Karpas-422 (cell line): ENCODE results near the gene SMYD3. TPM values are rescaled to one million over a fixed set of nuclear protein-coding genes. Genes with fewer than 3 reads are reported as not detected.

Experiments used
- DNase-seq: peaks from one replicate; pipeline ENCODE4 v3.0.0-alpha.2; 2015
- H2AFZ ChIP-seq: fragments of 200-600 bp; sonication (generic); 2 replicates; pipeline ENCODE4 v1.6.1; 2014; ENCODE audit warnings: antibody characterized with exemption, low read length, mixed read lengths
- H3K27ac ChIP-seq: fragments of 200-600 bp; sonication (generic); 2 replicates; pipeline ENCODE4 v1.5.1; 2014; ENCODE audit warnings: mild to moderate bottlenecking, low read length, moderate library complexity
- H3K27me3 ChIP-seq: fragments of 200-600 bp; sonication (generic); 2 replicates; pipeline ENCODE4 v1.6.1; 2014; ENCODE audit warnings: low read length, mixed read lengths
- H3K36me3 ChIP-seq: fragments of 200-600 bp; sonication (generic); 2 replicates; pipeline ENCODE4 v1.6.1; 2014; ENCODE audit warnings: low read length, mixed read lengths; ENCODE audit not compliant: insufficient read depth
- H3K4me1 ChIP-seq: fragments of 200-600 bp; sonication (generic); 2 replicates; pipeline ENCODE4 v1.6.1; 2014; ENCODE audit warnings: mild to moderate bottlenecking, low read length, mixed read lengths
- H3K4me2 ChIP-seq: fragments of 200-600 bp; sonication (generic); 2 replicates; pipeline ENCODE4 v1.6.1; 2014; ENCODE audit warnings: low read length, low read depth, mild to moderate bottlenecking; ENCODE audit not compliant: poor library complexity, severe bottlenecking
- H3K4me3 ChIP-seq: fragments of 200-600 bp; sonication (generic); 2 replicates; pipeline ENCODE4 v1.5.1; 2014; ENCODE audit warnings: mild to moderate bottlenecking, antibody characterized with exemption, low read length, mixed read lengths
- H3K79me2 ChIP-seq: fragments of 200-600 bp; sonication (generic); 2 replicates; pipeline ENCODE4 v1.6.1; 2014; ENCODE audit warnings: mild to moderate bottlenecking, low read length, mixed read lengths
- H3K9ac ChIP-seq: fragments of 200-600 bp; sonication (generic); 2 replicates; pipeline ENCODE4 v1.6.0; 2014; ENCODE audit warnings: low read length
- H3K9me2 ChIP-seq: fragments of 200-600 bp; sonication (generic), shearing (Covaris generic); replicated peaks from 2 replicates; pipeline ENCODE4 v1.6.0; 2014; ENCODE audit warnings: mild to moderate bottlenecking, low read length, moderate library complexity; ENCODE audit not compliant: insufficient read depth
- H3K9me3 ChIP-seq: fragments of 300-700, 200-600 bp; sonication (generic); 2 replicates; pipeline ENCODE4 v1.6.1; 2014; ENCODE audit warnings: low read length, mixed read lengths
- H4K20me1 ChIP-seq: fragments of 200-600 bp; sonication (generic); 2 replicates; pipeline ENCODE4 v1.6.1; 2014; ENCODE audit warnings: mild to moderate bottlenecking, antibody characterized with exemption, low read length, low read depth; ENCODE audit not compliant: insufficient read depth
- total RNA-seq: library from RNA; depleted of rRNA; stranded (reverse); fragments of >200 nt; shearing (Covaris generic); gene quantifications from 2 replicates; pipeline ENCODE4 v1.2.3, GENCODE V29; 2014; ENCODE audit warnings: low replicate concordance

SMYD3 gene
- total RNA-seq, 1 experiment from 2014 or later, result 67.1 TPM

GRCh38 chr1:245869847-245870246 is 637.2 kb downstream of the SMYD3 start:
- H3K4me1 ChIP-seq, result peaks cover 12% of the 10 kb centered on the region
- no peaks in the 10 kb centered on the region for H3K9me2 ChIP-seq
- no peak overlapping the region for H3K4me2 ChIP-seq
- H3K9me3 ChIP-seq, result no peaks in the 10 kb centered on the region
- H3K36me3 ChIP-seq, result no peaks in the 10 kb centered on the region
- H3K79me2 ChIP-seq, result no peaks in the 10 kb centered on the region
- H3K9ac ChIP-seq, result no peak overlapping the region
- no peaks in the 10 kb centered on the region for H3K27me3 ChIP-seq
- no peak overlapping the region for H2AFZ ChIP-seq
- H3K27ac ChIP-seq, result no peak overlapping the region
- no peak overlapping the region for H3K4me3 ChIP-seq
- DNase-seq, result no peak
- no peaks in the 10 kb centered on the region for H4K20me1 ChIP-seq

GRCh38 chr1:245867738-245868137 is 639.3 kb downstream of the SMYD3 start:
- Histone ChIP-seq H3K4me3 (no peak overlapping the region), H3K36me3 (no peaks in the 10 kb centered on the region), H3K9ac (no peak overlapping the region), H3K79me2 (no peaks in the 10 kb centered on the region), H3K27ac (0 out of 2 replicates have a peak overlapping the region, but pooled peaks have one; percentile 1), H4K20me1 (no peaks in the 10 kb centered on the region), H3K9me2 (no peaks in the 10 kb centered on the region), H3K4me2 (no peak overlapping the region), H2AFZ (no peak overlapping the region), H3K9me3 (no peaks in the 10 kb centered on the region), H3K4me1 (peaks cover 12% of the 10 kb centered on the region), H3K27me3 (no peaks in the 10 kb centered on the region)
- no peak for DNase-seq

GRCh38 chr1:245864872-245865271 is 642.2 kb downstream of the SMYD3 start:
- no peaks in the 10 kb centered on the region for H3K36me3 ChIP-seq
- H3K27me3 ChIP-seq, result no peaks in the 10 kb centered on the region
- no peak overlapping the region for H3K9ac ChIP-seq
- H3K79me2 ChIP-seq, result no peaks in the 10 kb centered on the region
- no peak overlapping the region for H2AFZ ChIP-seq
- no peak for DNase-seq
- no peaks in the 10 kb centered on the region for H3K9me3 ChIP-seq
- no peak overlapping the region for H3K4me3 ChIP-seq
- H3K9me2 ChIP-seq, result no peaks in the 10 kb centered on the region
- no peaks in the 10 kb centered on the region for H4K20me1 ChIP-seq
- H3K27ac ChIP-seq, result no peak overlapping the region
- no peak overlapping the region for H3K4me2 ChIP-seq
- peaks cover 21% of the 10 kb centered on the region for H3K4me1 ChIP-seq

- Histone ChIP-seq H3K79me2 (no peaks in the 10 kb centered on the region), H3K4me3 (no peak overlapping the region), H3K4me1 (peaks cover 24% of the 10 kb centered on the region), H3K27me3 (no peaks in the 10 kb centered on the region), H3K27ac (no peak overlapping the region), H3K4me2 (no peak overlapping the region), H4K20me1 (no peaks in the 10 kb centered on the region), H3K9ac (no peak overlapping the region), H3K36me3 (no peaks in the 10 kb centered on the region), H2AFZ (no peak overlapping the region), H3K9me3 (no peaks in the 10 kb centered on the region), H3K9me2 (no peaks in the 10 kb centered on the region)
- no peak for DNase-seq
These were observed 643.4 kb downstream of the SMYD3 start for GRCh38 chr1:245863566-245864184.

- H3K9me3 ChIP-seq, result no peaks in the 10 kb centered on the region
- H2AFZ ChIP-seq, result no peak overlapping the region
- H3K4me1 ChIP-seq, result peaks cover 18% of the 10 kb centered on the region
- no peaks in the 10 kb centered on the region for H4K20me1 ChIP-seq
- no peak overlapping the region for H3K27ac ChIP-seq
- no peaks in the 10 kb centered on the region for H3K9me2 ChIP-seq
- no peaks in the 10 kb centered on the region for H3K79me2 ChIP-seq
- H3K9ac ChIP-seq, result no peak overlapping the region
- DNase-seq, result no peak
- H3K4me3 ChIP-seq, result no peak overlapping the region
- H3K27me3 ChIP-seq, result no peaks in the 10 kb centered on the region
- H3K36me3 ChIP-seq, result no peaks in the 10 kb centered on the region
- no peak overlapping the region for H3K4me2 ChIP-seq
These were observed 644.1 kb downstream of the SMYD3 start for GRCh38 chr1:245862812-245863540.

- Histone ChIP-seq H3K9ac (no peak overlapping the region), H3K9me2 (no peaks in the 10 kb centered on the region), H2AFZ (no peak overlapping the region), H3K9me3 (no peaks in the 10 kb centered on the region), H3K4me2 (no peak overlapping the region), H4K20me1 (no peaks in the 10 kb centered on the region), H3K79me2 (no peaks in the 10 kb centered on the region), H3K36me3 (no peaks in the 10 kb centered on the region), H3K4me1 (peaks cover 18% of the 10 kb centered on the region), H3K27ac (no peak overlapping the region), H3K4me3 (no peak overlapping the region), H3K27me3 (no peaks in the 10 kb centered on the region)
- DNase-seq, result no peak
These were observed 646.2 kb downstream of the SMYD3 start for GRCh38 chr1:245860657-245861544.

GRCh38 chr1:245859493-245860114 is 647.5 kb downstream of the SMYD3 start:
- Histone ChIP-seq H3K9me2 (no peaks in the 10 kb centered on the region), H2AFZ (no peak overlapping the region), H3K27me3 (no peaks in the 10 kb centered on the region), H3K27ac (0 out of 2 replicates have a peak overlapping the region, but pooled peaks have one; percentile 9), H4K20me1 (no peaks in the 10 kb centered on the region), H3K4me2 (no peak overlapping the region), H3K79me2 (no peaks in the 10 kb centered on the region), H3K36me3 (peaks cover under 1% of the 10 kb centered on the region; the same call in 1 of the 2 replicates), H3K9ac (no peak overlapping the region), H3K4me1 (peaks cover 18% of the 10 kb centered on the region), H3K4me3 (no peak overlapping the region), H3K9me3 (peaks cover 3% of the 10 kb centered on the region)
- DNase-seq, result no peak
